ENCODE measurements around the gene EXOC4. TPM values are rescaled to one million over a fixed set of nuclear protein-coding genes. Genes with fewer than 3 reads are reported as not detected.

EXOC4 gene
- total RNA-seq, 1 experiment from 2014 or later, result 75.8 TPM

DNA sequence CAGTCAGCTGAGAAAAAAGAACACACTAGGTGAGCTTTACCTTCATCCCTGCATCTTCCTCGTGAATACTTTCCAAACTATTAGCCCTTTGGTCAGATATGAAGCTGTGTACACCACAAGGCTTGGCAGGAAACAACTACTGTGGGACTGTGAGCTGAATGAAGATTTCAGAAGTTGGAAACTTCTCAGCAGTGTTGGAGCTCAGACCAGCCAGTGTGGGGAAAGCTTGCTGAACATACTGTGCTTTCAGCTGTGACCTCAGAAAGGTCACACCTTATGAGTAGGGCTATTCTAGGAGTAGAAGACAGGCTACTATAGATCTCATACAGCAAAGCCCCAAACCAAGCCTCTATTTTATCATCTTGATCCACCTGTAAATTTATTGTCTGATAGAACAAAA, 123.6 kb downstream of the EXOC4 start:
- H2BK5ac ChIP-seq (ENCODE audit: insufficient read length, low read length), result no peak overlapping the region
- H3K27ac Mint-ChIP-seq, result no peak overlapping the region
- H2BK20ac ChIP-seq (ENCODE audit: low read depth, low read length, poor library complexity, severe bottlenecking), result no peak overlapping the region
- no peak overlapping the region for H4K91ac ChIP-seq (ENCODE audit: insufficient read length, low read depth, low read length)
- DNase-seq, result no peak
- peaks cover 0 to 8% of the 10 kb centered on the region in 2 experiments; a peak in 2 of 4 replicates for H3K4me1 Mint-ChIP-seq
- H3K9ac ChIP-seq (ENCODE audit: extremely low read depth, insufficient read length, low read length), result no peak overlapping the region
- H3K4ac ChIP-seq (ENCODE audit: low read depth, low read length), result no peak overlapping the region
- no peaks in the 10 kb centered on the region for H3K27me3 Mint-ChIP-seq (ENCODE audit: low read depth)
- no peaks in the 10 kb centered on the region for H3K9me3 ChIP-seq (ENCODE audit: control insufficient read depth, low read depth, low read length)
- no peak for TF ChIP-seq CTCF (conservative IDR thresholded peaks at IDR 0.05)
- no peak overlapping the region for H2AK5ac ChIP-seq (ENCODE audit: insufficient read length, low read length)
- H2AFZ ChIP-seq (ENCODE audit: low read length), result no peak overlapping the region
- no peaks in the 10 kb centered on the region for H3K27me3 ChIP-seq (ENCODE audit: insufficient read depth, low read length)
- no peaks in the 10 kb centered on the region for H3K23me2 ChIP-seq (ENCODE audit: insufficient read length, low read depth, low read length, poor library complexity, severe bottlenecking)
- H3K36me3 Mint-ChIP-seq (ENCODE audit: insufficient read depth in 1 of 3, low read depth in 3 of 3), result peaks cover 6 to 16% (median 12%) of the 10 kb centered on the region in 3 experiments
- H3K79me1 ChIP-seq (ENCODE audit: insufficient read depth, low read depth, low read length, poor library complexity, severe bottlenecking), result no peaks in the 10 kb centered on the region
- no peak overlapping the region for H3K56ac ChIP-seq (ENCODE audit: insufficient read length, low read depth, low read length)
- no peak overlapping the region for H4K5ac ChIP-seq (ENCODE audit: insufficient read length, low read depth, low read length)
- H3K18ac ChIP-seq (ENCODE audit: insufficient read length, low read depth, low read length), result no peak overlapping the region
- no peak overlapping the region for H2BK15ac ChIP-seq (ENCODE audit: low read depth, low read length)
- no peak overlapping the region for H3K27ac ChIP-seq (ENCODE audit: insufficient read length, low read depth, low read length)
- H2BK12ac ChIP-seq (ENCODE audit: insufficient read length, low read depth, low read length), result no peak overlapping the region
- H3K4me2 ChIP-seq (ENCODE audit: insufficient read depth, insufficient read length, low read length), result no peak overlapping the region
- peaks cover 0 to 2% of the 10 kb centered on the region in 2 experiments; a peak in 1 of 5 replicates for H3K9me3 Mint-ChIP-seq
- no peak overlapping the region for H3K23ac ChIP-seq (ENCODE audit: insufficient read length, low read depth, low read length)
- no CpG with 5 or more reads among the region's 1 CpG for WGBS (ENCODE audit: extremely low coverage, insufficient read length, low lambda C conversion rate)
- no peak overlapping the region for H3K14ac ChIP-seq (ENCODE audit: insufficient read depth, low read length)
- H4K8ac ChIP-seq (replicated peaks; ENCODE audit: insufficient read length, low read depth, low read length), result no peak overlapping the region
- H3K4me1 ChIP-seq (ENCODE audit: insufficient read depth, low read length), result no peaks in the 10 kb centered on the region
- no peaks in the 10 kb centered on the region for H3K79me2 ChIP-seq (ENCODE audit: insufficient read depth, low read length)
- H3K4me3 Mint-ChIP-seq, result no peak overlapping the region
- no peak overlapping the region for H3T11ph ChIP-seq (ENCODE audit: low read length)
- no peaks in the 10 kb centered on the region for H4K20me1 ChIP-seq (ENCODE audit: control insufficient read depth, insufficient read depth, insufficient read length)
- H2BK120ac ChIP-seq (ENCODE audit: low read depth, low read length, poor library complexity, severe bottlenecking), result no peak overlapping the region
